Astrocyte of the cerebellum (primary cell): ENCODE results near the gene PDCL2.
"Not testable (repeated sequence)": the region's sequence is repeated elsewhere in the genome, so short reads cannot be mapped to it uniquely, and the experiment has no call there.

Source experiments
- DNase-seq: peaks from one replicate; pipeline ENCODE4 v3.0.0-alpha.2; 2011; ENCODE audit warnings: low read depth
- H3K4me3 ChIP-seq: 2 replicates; pipeline ENCODE4 v1.5.1; 2011; ENCODE audit warnings: mild to moderate bottlenecking, low read depth, low read length, moderate library complexity
- CTCF ChIP-seq: IDR thresholded peaks from 2 replicates; pipeline ENCODE4 v1.5.1; 2012; ENCODE audit warnings: low read length, low read depth, moderate library complexity, mild to moderate bottlenecking; ENCODE audit errors: missing control alignments
- in situ Hi-C: cut with HindIII; loops from 2 replicates; pipeline ENCODE4 v1.10.0; 2017; ENCODE audit warnings: low sequenced_read_pairs

Gene PDCL2

DNA sequence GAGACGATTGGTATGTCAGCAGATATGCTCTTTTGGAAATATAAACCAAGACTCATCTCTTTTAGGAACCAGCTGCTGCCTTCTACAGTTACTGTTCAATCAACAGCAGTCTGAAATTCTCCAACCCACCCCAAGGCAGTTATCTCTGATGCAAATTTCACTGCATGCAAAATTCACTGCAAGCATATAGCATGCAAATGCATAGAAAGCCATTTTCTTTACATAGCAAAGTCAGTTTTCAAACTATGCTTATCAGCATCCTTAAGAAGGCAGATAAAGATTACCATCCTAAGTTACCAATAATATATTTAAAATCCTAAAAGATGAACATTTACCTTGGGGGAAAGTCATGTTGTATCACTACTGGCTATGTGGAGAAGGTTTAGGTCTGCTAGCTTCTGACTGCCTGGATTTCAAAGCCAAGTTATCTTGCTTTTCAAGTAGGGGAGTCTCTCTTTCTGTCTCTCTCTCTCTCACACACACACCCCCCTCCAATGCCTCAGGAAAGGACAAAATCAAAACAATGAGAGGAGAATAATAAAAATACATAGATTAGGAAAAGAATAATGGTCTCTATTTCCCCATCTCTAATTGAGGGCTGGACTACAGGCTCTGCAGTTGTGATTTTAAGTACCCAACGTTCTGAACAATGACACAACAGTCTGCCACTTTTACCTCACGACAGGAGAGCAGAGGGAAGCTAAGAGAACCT, 42.5 kb upstream of the PDCL2 start:
- in situ Hi-C loops: no loop called here
- no peak for TF ChIP-seq CTCF

GRCh38 chr4:55633903-55634302, 41.9 kb upstream of the PDCL2 start:
- DNase-seq: no peak
- no peak overlapping the region for H3K4me3 ChIP-seq
- in situ Hi-C loops: no loop called here
- TF ChIP-seq CTCF: no peak

More for the DNA sequence above, 42.5 kb upstream of the PDCL2 start:
- no peak overlapping the region for H3K4me3 ChIP-seq
- no peak for DNase-seq

GRCh38 chr4:55625835-55626234, 33.8 kb upstream of the PDCL2 start:
- DNase-seq: no peak
- H3K4me3 ChIP-seq: no peak overlapping the region
- TF ChIP-seq CTCF: no peak
- in situ Hi-C loops: no loop called here

DNA sequence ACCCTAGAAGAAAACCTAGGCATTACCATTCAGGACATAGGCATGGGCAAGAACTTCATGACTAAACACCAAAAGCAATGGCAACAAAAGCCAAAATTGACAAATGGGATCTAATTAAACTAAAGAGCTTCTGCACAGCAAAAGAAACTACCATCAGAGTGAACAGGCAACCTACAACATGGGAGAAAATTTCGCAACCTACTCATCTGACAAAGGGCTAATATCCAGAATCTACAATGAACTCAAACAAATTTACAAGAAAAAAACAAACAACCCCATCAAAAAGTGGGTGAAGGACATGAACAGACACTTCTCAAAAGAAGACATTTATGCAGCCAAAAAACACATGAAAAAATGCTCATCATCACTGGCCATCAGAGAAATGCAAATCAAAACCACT, 32.0 kb upstream of the PDCL2 start:
- in situ Hi-C loops, H3K4me3 ChIP-seq, DNase-seq: not testable (repeated sequence)

- no peak for TF ChIP-seq CTCF
- in situ Hi-C loops: no loop called here
- DNase-seq: no peak
- no peak overlapping the region for H3K4me3 ChIP-seq
These were observed 26.6 kb upstream of the PDCL2 start for GRCh38 chr4:55618546-55619143.

DNA sequence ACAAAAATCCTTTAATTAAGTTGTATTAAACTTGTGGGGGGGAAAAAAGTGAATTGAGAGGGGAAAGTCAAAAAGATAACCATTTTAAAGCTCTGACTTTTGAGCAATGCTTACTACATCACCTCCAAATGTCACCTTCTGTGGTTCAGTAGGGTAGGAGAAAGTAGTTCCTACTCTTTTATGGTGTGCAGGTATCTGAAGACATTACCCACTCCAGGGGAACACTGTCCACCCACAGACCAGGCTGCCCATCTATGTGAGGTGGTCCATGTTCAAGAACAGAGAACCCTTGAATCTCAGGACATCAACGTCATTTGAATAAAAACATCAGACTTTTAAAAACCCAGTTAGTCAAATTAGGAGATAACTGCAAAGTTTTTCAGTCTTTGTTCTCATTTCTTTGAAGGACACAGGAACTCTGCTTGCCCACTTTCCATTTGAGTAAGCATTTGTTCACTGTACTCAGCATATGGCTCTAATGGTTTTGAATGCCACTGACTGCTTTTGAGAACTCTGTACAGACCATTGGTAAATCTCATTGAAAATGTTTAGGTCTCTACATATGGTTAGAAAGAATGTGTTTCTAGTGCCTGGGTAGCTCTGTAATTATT, 25.6 kb upstream of the PDCL2 start:
- TF ChIP-seq CTCF: no peak
- no peak overlapping the region for H3K4me3 ChIP-seq
- no peak for DNase-seq
- in situ Hi-C loops: no loop called here

- in situ Hi-C loops: no loop called here
- no peak overlapping the region for H3K4me3 ChIP-seq
- TF ChIP-seq CTCF: no peak
- no peak for DNase-seq
These were observed 23.0 kb upstream of the PDCL2 start for GRCh38 chr4:55615008-55615407.
